Measurements from ENCODE around the gene CPO. TPM values are rescaled to one million over a fixed set of nuclear protein-coding genes. Genes with fewer than 3 reads are reported as not detected.

Gene CPO
- total RNA-seq, 2 donors from 2014 or later = 0.34 to 0.50 TPM

DNA sequence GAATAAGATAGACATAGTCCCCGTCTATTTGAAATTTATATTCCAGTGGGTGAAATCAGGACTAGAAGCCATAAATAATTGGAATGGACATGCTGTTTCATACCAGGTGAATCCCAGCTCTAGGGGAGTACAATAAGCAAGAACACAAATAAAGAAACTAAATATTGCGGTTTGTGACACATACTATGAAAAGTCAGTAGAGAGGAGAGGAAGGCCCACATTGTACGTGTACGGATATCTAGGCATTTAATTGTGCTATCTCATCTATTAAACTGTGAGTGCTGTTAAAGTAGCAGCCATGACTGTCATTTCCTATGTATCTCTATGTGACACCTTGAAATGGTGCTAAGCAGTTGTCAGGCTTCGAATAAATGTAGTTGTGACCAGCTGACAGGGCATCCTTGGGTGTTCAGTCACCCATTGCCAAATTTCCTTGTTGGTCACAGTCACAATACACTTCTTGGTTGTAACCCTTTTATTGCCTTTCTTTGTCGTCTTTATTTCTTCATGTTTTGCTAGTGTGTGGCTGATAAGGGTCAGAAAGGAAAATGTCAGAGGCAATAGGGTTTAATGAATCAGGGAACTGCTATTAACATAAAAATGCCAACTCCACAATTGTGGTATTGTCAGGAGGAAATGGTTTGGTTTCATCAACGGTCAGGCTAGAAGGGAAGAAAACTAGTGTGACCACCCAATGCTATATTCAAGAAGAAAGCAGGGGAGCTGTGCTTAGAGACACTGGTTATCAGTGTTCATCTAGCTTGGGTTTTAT lies 31.5 kb downstream of the CPO start:
- ATAC-seq (no peak), DNase-seq (no peak)
- intact Hi-C loops (cut with DNase I) = no loop called here

GRCh38 chr2:206971805-206972204 lies 32.5 kb downstream of the CPO start:
- peak; percentile 31 to 44 for ATAC-seq
- intact Hi-C loops (cut with DNase I) = no loop called here
- no peak for DNase-seq

GRCh38 chr2:206974551-206974950 lies 35.2 kb downstream of the CPO start:
- intact Hi-C loops (cut with DNase I) = no loop called here
- no peak for DNase-seq
- ATAC-seq = no peak

GRCh38 chr2:206978746-206979145 lies 39.4 kb downstream of the CPO start:
- intact Hi-C loops (cut with DNase I) = no loop called here

DNA sequence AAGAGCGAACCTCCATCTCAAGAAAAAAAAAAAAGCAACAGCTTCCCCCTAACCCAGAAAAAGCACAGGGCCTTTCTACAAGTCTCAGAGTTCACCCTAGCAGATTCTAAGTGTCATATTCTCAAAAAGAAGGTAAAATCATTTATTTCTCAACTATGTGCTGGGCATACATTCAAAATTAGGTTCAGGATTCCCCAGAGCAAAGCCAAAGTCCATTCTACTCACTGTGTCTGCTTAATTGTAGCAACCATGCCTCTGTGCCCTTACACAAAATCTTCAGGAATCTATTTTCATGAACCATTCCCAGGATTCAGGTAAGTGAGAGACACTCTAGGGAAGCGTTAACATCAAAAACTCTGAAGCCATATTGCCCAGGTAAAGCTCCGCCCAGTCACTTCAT lies 40.0 kb downstream of the CPO start:
- intact Hi-C loops (cut with DNase I) = no loop called here
- no peak for DNase-seq
- ATAC-seq = no peak

More at GRCh38 chr2:206978746-206979145, 39.4 kb downstream of the CPO start:
- ATAC-seq = no peak
- DNase-seq = no peak

DNA sequence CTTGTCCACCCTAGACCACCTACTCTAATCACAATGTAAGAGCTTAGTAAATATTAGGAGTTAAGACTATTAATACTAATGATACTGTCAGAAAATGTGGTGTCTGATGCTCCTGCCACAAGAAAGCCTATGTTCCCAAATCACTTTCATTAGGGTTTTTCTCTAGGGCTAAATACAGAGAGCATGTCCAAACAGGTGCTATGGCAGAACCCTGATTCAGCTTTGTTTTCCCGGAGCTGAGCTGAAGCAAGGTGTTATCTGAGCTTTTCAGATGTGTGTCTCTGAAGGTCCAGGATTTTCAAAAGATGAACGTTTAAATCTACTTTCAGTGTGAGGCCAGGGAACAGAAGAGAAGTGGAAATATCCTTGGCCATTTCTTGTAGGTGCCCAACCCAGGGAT lies 40.6 kb downstream of the CPO start:
- intact Hi-C loops (cut with DNase I) = loop anchor here in 1 of 2 donors (5.0 to 10.0 kb wide), 3 partner anchors 175 to 492 kb away; partner anchors contain the start of gene KLF7

DNA sequence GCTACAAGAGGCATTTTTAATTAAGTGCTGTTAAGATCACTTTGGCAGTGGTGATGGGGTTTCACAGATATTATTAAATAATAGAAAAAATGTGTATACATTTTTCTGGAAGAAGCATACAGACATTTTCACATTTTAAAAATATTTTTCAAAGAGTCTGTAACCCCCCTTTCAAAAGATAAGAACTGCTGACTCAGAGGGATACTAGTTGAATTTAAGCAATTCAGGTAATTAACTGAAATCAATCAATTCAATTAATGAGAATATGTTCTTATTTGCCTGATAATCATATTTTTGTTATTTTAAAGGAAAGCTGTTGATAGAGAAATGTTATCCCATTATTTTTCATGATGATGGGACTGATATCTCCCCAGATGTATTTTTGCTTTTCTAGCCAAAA lies 41.1 kb downstream of the CPO start:
- no peak for ATAC-seq
- intact Hi-C loops (cut with DNase I) = loop anchor here in 1 of 2 donors (5.0 to 10.0 kb wide), 3 partner anchors 176 to 492 kb away; partner anchors contain the start of gene KLF7
- no peak for DNase-seq

More for the DNA sequence above, 40.6 kb downstream of the CPO start:
- ATAC-seq (no peak), DNase-seq (no peak)

DNA sequence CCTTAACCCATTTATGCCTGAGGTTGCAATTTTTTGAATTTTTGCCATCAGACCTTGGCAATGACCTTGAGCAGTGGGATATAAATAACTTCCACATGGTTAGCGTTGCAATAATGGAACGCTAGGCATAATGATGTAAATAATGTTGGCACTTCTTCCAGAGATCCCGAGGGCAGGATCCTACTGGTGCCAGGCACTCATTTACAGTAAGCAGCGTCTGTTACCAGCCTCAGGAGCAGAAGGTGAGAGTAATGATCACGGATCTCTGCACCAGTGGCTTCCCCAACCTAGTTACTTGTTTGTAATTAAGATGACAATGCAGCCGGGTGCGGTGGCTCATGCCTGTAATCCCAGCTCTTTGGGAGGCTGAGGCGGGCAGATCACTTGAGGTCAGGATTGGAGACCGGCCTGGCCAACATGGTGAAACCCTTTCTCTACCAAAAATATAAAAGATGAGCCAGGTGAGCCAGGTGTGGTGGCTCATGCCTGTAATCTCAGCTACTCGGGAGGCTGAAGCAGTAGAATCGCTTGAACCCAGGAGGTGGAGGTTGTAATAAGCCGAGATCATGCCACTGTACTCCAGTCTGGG lies 41.9 kb downstream of the CPO start:
- DNase-seq (no peak), ATAC-seq (peak in 1 of 2 donors; percentile 20)
- intact Hi-C loops (cut with DNase I) = loop anchor here in 1 of 2 donors (5.0 to 10.0 kb wide), 3 partner anchors 176 to 491 kb away; partner anchors contain the start of gene KLF7

- DNase-seq (peak; percentile 77), ATAC-seq (peak; percentile 90 to 94)
- intact Hi-C loops (cut with DNase I) = loop anchor here (2.0 to 10.0 kb wide), 5 partner anchors 177 to 491 kb away; partner anchors contain the start of gene KLF7 (in 1 of the 2)
These were observed 42.5 kb downstream of the CPO start for GRCh38 chr2:206981739-206982340.

DNA sequence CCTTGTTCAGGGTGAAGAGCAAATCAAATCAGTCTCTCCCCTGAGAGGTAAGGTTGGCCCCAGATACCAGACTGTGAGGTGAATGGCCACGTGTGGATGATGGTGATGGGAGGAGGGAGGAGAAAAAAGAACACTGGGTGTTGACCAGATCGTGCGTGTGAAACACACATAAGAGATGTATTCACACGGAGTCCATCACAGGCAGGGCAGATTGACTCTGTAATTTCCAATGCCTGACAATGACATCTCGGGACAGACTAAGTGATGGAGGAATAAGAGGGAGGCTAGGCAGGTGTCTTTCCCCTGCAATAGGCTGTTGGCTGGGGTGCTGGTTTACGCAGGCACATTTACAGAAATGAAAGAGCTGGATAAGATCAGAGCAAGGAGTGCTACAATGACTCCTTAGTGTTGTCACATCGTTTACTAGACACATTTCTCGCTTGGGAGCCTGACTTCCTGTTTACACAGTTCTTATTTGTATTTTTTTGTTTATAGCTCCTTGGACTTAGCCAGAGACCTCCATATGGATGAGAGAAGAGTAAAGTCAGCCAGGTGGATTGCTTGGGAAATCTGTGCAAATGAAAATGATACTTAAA lies 43.1 kb downstream of the CPO start:
- DNase-seq (no peak), ATAC-seq (no peak)
- intact Hi-C loops (cut with DNase I) = loop anchor here (2.0 to 10.0 kb wide), 5 partner anchors 178 to 490 kb away; partner anchors contain the start of gene KLF7 (in 1 of the 2)

- DNase-seq (no peak), ATAC-seq (no peak)
- intact Hi-C loops (cut with DNase I) = loop anchor here (2.0 to 10.0 kb wide), 5 partner anchors 179 to 489 kb away; partner anchors contain the start of gene KLF7 (in 1 of the 2)
These were observed 44.0 kb downstream of the CPO start for GRCh38 chr2:206983161-206983859.

GRCh38 chr2:206984206-206984605 lies 44.9 kb downstream of the CPO start:
- no peak for DNase-seq
- intact Hi-C loops (cut with DNase I) = loop anchor here in 1 of 2 donors (5.0 to 10.0 kb wide), 3 partner anchors 179 to 488 kb away; partner anchors contain the start of gene KLF7
- no peak for ATAC-seq

- no peak for DNase-seq
- no peak for ATAC-seq
- intact Hi-C loops (cut with DNase I) = loop anchor here in 1 of 2 donors (10.0 kb wide), 2 partner anchors 178 to 182 kb away; partner anchors contain the start of gene KLF7
These were observed 47.6 kb downstream of the CPO start for GRCh38 chr2:206986943-206987342.

DNA sequence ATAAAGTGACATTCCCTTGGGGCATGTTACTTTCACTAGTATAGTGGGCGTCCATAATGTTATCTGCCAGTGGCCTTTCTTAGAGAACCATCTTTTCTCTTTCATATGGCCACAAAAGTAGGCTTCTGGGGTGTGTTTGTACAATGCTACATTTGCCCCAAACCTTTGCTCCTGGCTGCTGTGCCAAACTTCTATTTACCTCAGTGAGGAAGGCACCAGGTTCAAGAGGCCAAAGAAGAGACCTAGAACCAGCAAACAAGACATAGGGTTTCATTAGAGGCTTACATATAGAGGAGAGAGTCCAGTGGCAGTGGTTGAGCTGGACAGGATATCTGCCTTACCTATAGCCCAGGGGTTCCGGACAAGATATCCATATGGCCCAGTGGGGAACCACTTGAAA lies 48.5 kb downstream of the CPO start:
- intact Hi-C loops (cut with DNase I) = loop anchor here (2.0 to 10.0 kb wide), 3 partner anchors 177 to 187 kb away; partner anchors contain the start of gene KLF7 (in 1 of the 2)
- no peak for ATAC-seq
- no peak for DNase-seq

- DNase-seq (no peak), ATAC-seq (no peak)
- intact Hi-C loops (cut with DNase I) = loop anchor here (2.0 to 10.0 kb wide), 3 partner anchors 176 to 188 kb away; partner anchors contain the start of gene KLF7 (in 1 of the 2)
These were observed 49.6 kb downstream of the CPO start for GRCh38 chr2:206988884-206989283.

DNA sequence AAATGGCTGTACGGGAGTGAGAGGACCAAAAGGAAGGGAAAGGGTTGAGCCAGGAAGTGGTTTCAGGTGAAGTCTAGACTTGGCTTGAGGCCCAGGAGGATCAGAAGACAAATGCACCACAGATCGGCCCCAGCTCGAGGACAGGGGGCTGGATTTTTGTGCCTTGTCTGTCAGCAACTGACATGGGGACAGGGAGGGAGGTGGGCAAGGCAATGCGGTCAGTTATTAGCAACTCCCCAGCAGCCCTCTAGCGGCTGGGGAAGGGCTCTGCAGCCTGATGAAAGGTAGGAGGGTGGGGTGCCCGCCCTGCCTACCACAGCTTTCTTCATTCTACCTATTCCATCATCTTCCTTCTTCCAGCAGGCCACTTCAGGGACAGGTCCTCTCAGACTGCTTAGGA lies 50.0 kb downstream of the CPO start:
- ATAC-seq (peak; percentile 80 to 82), DNase-seq (peak; percentile 33)
- intact Hi-C loops (cut with DNase I) = loop anchor here (2.0 to 10.0 kb wide), 3 partner anchors 175 to 189 kb away; partner anchors contain the start of gene KLF7 (in 1 of the 2)

- intact Hi-C loops (cut with DNase I) = no loop called here
- DNase-seq (no peak), ATAC-seq (peak in 1 of 2 donors; percentile 44)
These were observed 51.0 kb downstream of the CPO start for GRCh38 chr2:206990360-206990759.

DNA sequence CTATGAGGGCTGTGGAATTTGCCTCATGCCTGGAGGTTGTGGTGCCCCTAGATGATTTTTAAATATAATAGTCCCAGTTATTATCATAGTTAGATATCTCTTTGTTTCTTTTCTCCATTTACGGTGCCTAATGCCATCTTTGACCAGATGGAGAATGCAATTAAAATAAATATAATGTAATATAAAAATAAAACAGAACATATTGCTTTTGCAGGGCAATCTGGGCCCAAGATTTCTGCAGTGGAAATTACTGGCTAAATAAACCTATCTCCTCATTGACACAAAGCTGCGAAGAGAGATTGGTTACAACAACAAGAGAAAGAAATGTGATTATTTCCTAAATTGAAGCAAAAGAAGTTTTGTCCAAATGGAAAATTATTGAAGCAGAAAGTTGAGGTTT lies 51.8 kb downstream of the CPO start:
- intact Hi-C loops (cut with DNase I) = no loop called here
- ATAC-seq = no peak

More for the DNA sequence above, 51.8 kb downstream of the CPO start:
- DNase-seq = no peak
